HepG2 (cell line): ENCODE measurements around the gene HMGCR. TPM values are rescaled to one million over a fixed set of nuclear protein-coding genes. Genes with fewer than 3 reads are reported as not detected.

ENCODE experiments used
- AHR ChIP-seq: IDR thresholded peaks from 2 replicates; pipeline ENCODE4 v1.6.1; 2018; ENCODE audit warnings: missing genetic modification reagents, missing compliant biosample characterization
- AKNA ChIP-seq: sonication (generic); formaldehyde crosslinking; IDR thresholded peaks from 2 replicates; pipeline ENCODE4 v1.4.0; 2020; ENCODE audit warnings: missing genetic modification reagents, borderline replicate concordance
- ATF1 ChIP-seq: IDR thresholded peaks from 2 replicates; pipeline ENCODE4 v1.6.1; 2016; ENCODE audit warnings: mild to moderate bottlenecking, control low read depth
- FOXJ3 ChIP-seq: sonication (generic); formaldehyde crosslinking; IDR thresholded peaks from 2 replicates; pipeline ENCODE4 v1.4.0; 2020; ENCODE audit warnings: missing genetic modification reagents, mild to moderate bottlenecking, borderline replicate concordance
- FOXP4 ChIP-seq: sonication (generic); formaldehyde crosslinking; IDR thresholded peaks from 2 replicates; pipeline ENCODE4 v1.4.0; 2020; ENCODE audit warnings: missing genetic modification reagents
- NR2C2 ChIP-seq: sonication (generic); formaldehyde crosslinking; IDR thresholded peaks from 2 replicates; pipeline ENCODE4 v1.4.0; 2020; ENCODE audit warnings: missing genetic modification reagents, mild to moderate bottlenecking, moderate library complexity, borderline replicate concordance
- SKI ChIP-seq: fragments of 450-650 bp; IDR thresholded peaks from one replicate; pipeline ENCODE4 v1.6.1; 2018; ENCODE audit warnings: mild to moderate bottlenecking; ENCODE audit not compliant: partially characterized antibody
- TCF7 ChIP-seq: sonication (generic); IDR thresholded peaks from 2 replicates; pipeline ENCODE4 v1.6.1; 2016; ENCODE audit warnings: antibody characterized with exemption, low read depth
- ZBTB37 ChIP-seq: sonication (generic); formaldehyde crosslinking; IDR thresholded peaks from 2 replicates; pipeline ENCODE4 v1.4.0; 2020; ENCODE audit warnings: mild to moderate bottlenecking, missing genetic modification reagents
- ZBTB38 ChIP-seq: sonication (generic); formaldehyde crosslinking; IDR thresholded peaks from 2 replicates; pipeline ENCODE4 v1.5.1; 2020; ENCODE audit warnings: mild to moderate bottlenecking, missing genetic modification reagents
- ZBTB44 ChIP-seq: sonication (generic); formaldehyde crosslinking; IDR thresholded peaks from 2 replicates; pipeline ENCODE4 v1.4.0; 2020; ENCODE audit warnings: missing genetic modification reagents
- polyA plus RNA-seq, 8 experiments: library from polyadenylated mRNA; depleted of rRNA in 3 of 8; stranded (reverse) in 7 of 8; unstranded in 1 of 8; fragments of >200 nt; fragmentation: Illumina TruSeq in 4 of 8; extraction: Trizol in 4 of 8; gene quantifications; 2 replicates each; pipeline versions ENCODE4 v1.2.1 to v1.2.3, GENCODE V29; 2011 to 2016; ENCODE audit warnings: low read depth in 4 of 8, missing spikeins in 1 of 8, mixed read lengths in 1 of 8; ENCODE audit not compliant: insufficient read depth in 1 of 8
- total RNA-seq, 5 experiments: library from RNA; depleted of rRNA; stranded (reverse); fragments of >200 nt; fragmentation: Illumina TruSeq; extraction: Trizol; gene quantifications; 2 replicates each; pipeline ENCODE4 v1.2.3, GENCODE V29; 2016; ENCODE audit warnings: low read depth in 1 of 5
- TF ChIP-seq, protein P1 (sequence below): sonication (generic); formaldehyde crosslinking; IDR thresholded peaks from 2 replicates; pipeline ENCODE4 v1.5.1; 2020; ENCODE audit warnings: mild to moderate bottlenecking, missing genetic modification reagents, borderline replicate concordance

The HMGCR gene
- total and polyA plus RNA-seq, 2 of the 13 experiments (the other 11 are each of a cell fraction or from before 2014, with no cell fraction given), result 43.0 to 144 TPM

GRCh38 chr5:75374394-75374814, 37.4 kb downstream of the HMGCR start (continued):
- TF ChIP-seq AKNA (CRISPR knock-in tag) (no peak), ATF1 (CRISPR knock-in tag) (peak; percentile 43; the same call in 1 of the 2 replicates), FOXP4 (peak; percentile 74), ZBTB37 (CRISPR knock-in tag) (peak; percentile 91), NR2C2 (CRISPR knock-in tag) (peak; percentile 27; the same call in 1 of the 2 replicates), ZBTB38 (CRISPR knock-in tag) (0 out of 2 replicates have a peak, but pooled peaks have one; percentile 30), TCF7 (peak; percentile 82), SKI (peak; percentile 49), ZBTB44 (CRISPR knock-in tag) (no peak), FOXJ3 (peak; percentile 39; the same call in 1 of the 2 replicates), AHR (peak; percentile 65; the same call in 1 of the 2 replicates)
- TF ChIP-seq, protein P1, sequence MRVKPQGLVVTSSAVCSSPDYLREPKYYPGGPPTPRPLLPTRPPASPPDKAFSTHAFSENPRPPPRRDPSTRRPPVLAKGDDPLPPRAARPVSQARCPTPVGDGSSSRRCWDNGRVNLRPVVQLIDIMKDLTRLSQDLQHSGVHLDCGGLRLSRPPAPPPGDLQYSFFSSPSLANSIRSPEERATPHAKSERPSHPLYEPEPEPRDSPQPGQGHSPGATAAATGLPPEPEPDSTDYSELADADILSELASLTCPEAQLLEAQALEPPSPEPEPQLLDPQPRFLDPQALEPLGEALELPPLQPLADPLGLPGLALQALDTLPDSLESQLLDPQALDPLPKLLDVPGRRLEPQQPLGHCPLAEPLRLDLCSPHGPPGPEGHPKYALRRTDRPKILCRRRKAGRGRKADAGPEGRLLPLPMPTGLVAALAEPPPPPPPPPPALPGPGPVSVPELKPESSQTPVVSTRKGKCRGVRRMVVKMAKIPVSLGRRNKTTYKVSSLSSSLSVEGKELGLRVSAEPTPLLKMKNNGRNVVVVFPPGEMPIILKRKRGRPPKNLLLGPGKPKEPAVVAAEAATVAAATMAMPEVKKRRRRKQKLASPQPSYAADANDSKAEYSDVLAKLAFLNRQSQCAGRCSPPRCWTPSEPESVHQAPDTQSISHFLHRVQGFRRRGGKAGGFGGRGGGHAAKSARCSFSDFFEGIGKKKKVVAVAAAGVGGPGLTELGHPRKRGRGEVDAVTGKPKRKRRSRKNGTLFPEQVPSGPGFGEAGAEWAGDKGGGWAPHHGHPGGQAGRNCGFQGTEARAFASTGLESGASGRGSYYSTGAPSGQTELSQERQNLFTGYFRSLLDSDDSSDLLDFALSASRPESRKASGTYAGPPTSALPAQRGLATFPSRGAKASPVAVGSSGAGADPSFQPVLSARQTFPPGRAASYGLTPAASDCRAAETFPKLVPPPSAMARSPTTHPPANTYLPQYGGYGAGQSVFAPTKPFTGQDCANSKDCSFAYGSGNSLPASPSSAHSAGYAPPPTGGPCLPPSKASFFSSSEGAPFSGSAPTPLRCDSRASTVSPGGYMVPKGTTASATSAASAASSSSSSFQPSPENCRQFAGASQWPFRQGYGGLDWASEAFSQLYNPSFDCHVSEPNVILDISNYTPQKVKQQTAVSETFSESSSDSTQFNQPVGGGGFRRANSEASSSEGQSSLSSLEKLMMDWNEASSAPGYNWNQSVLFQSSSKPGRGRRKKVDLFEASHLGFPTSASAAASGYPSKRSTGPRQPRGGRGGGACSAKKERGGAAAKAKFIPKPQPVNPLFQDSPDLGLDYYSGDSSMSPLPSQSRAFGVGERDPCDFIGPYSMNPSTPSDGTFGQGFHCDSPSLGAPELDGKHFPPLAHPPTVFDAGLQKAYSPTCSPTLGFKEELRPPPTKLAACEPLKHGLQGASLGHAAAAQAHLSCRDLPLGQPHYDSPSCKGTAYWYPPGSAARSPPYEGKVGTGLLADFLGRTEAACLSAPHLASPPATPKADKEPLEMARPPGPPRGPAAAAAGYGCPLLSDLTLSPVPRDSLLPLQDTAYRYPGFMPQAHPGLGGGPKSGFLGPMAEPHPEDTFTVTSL (CRISPR knock-in tag), result 0 out of 2 replicates have a peak, but pooled peaks have one; percentile 17
